DMS79 treated with DMSO at 0.1 percent for 48 hours (cell line): ENCODE results near the gene ABCC11.
A peak's percentile ranks its signal among the peaks of the same experiment; 100 is the strongest.
"Not testable (repeated sequence)": the region's sequence is repeated elsewhere in the genome, so short reads cannot be mapped to it uniquely, and the experiment has no call there.

Experiments
- DNase-seq: peaks from one replicate; lab custom pipeline; 2025; lab: John Stamatoyannopoulos, UW

Gene ABCC11

GRCh38 chr16:48201515-48202201 is 45.7 kb downstream of the ABCC11 start:
- DNase-seq, result peak; percentile 4

- peak; percentile 80 for DNase-seq
Observed at GRCh38 chr16:48197294-48197693, 50.0 kb downstream of the ABCC11 start.

GRCh38 chr16:48194828-48195556 is 52.3 kb downstream of the ABCC11 start:
- DNase-seq, result peak; percentile 75

- no peak for DNase-seq
Observed at GRCh38 chr16:48193846-48194245, 53.5 kb downstream of the ABCC11 start.

- no peak for DNase-seq
Observed at GRCh38 chr16:48188449-48189102, 58.8 kb downstream of the ABCC11 start.

GRCh38 chr16:48187779-48188178 is 59.6 kb downstream of the ABCC11 start:
- DNase-seq, result no peak

GRCh38 chr16:48184681-48185080 is 62.7 kb downstream of the ABCC11 start:
- DNase-seq, result no peak

- DNase-seq, result peak; percentile 82
Observed at GRCh38 chr16:48182979-48183537, 64.3 kb downstream of the ABCC11 start.

GRCh38 chr16:48181746-48182520 is 65.4 kb downstream of the ABCC11 start:
- not testable (repeated sequence) for DNase-seq

GRCh38 chr16:48180868-48181480 is 66.4 kb downstream of the ABCC11 start:
- peak; percentile 10 for DNase-seq

GRCh38 chr16:48176635-48177408 is 70.5 kb downstream of the ABCC11 start:
- no peak for DNase-seq

GRCh38 chr16:48173889-48174288 is 73.5 kb downstream of the ABCC11 start:
- DNase-seq, result no peak

GRCh38 chr16:48172682-48173081 is 74.7 kb downstream of the ABCC11 start:
- no peak for DNase-seq

GRCh38 chr16:48169896-48170295 is 77.4 kb downstream of the ABCC11 start:
- no peak for DNase-seq

- no peak for DNase-seq
Observed at GRCh38 chr16:48168075-48168474, 79.3 kb downstream of the ABCC11 start.

- not testable (repeated sequence) for DNase-seq
Observed at GRCh38 chr16:48166617-48167016, 80.7 kb downstream of the ABCC11 start.

- DNase-seq, result no peak
Observed at GRCh38 chr16:48165961-48166578, 81.3 kb downstream of the ABCC11 start.

GRCh38 chr16:48164907-48165715 is 82.2 kb downstream of the ABCC11 start:
- no peak for DNase-seq

GRCh38 chr16:48162839-48163410 is 84.4 kb downstream of the ABCC11 start:
- DNase-seq, result no peak
